Lower lobe of right lung (tissue), 2 donors: ENCODE data around the gene LRRC61. TPM values are rescaled to one million over a fixed set of nuclear protein-coding genes. Genes with fewer than 3 reads are reported as not detected.
A peak's percentile ranks its signal among the peaks of the same experiment; 100 is the strongest.

Source experiments
- ATAC-seq, 2 donors: fragments of 200-7000 bp; cut with Tn5 transposase; one replicate each; pipeline ENCODE4 v1.9.1; 2020 to 2022; ENCODE audit warnings: mild to moderate bottlenecking in 2 of 2, moderate library complexity in 2 of 2
- DNase-seq: peaks from one replicate; pipeline ENCODE4 v3.0.0-alpha.2; 2020
- H3K27ac ChIP-seq: fragments of 200-600 bp; one replicate; pipeline ENCODE4 v1.8.0; 2022
- H3K27me3 ChIP-seq: fragments of 200-600 bp; one replicate; pipeline ENCODE4 v1.8.0; 2022; ENCODE audit warnings: low read depth
- H3K36me3 ChIP-seq: fragments of 200-600 bp; one replicate; pipeline ENCODE4 v1.8.0; 2022; ENCODE audit warnings: mild to moderate bottlenecking
- H3K4me1 ChIP-seq: fragments of 200-600 bp; one replicate; pipeline ENCODE4 v1.8.0; 2022
- H3K4me3 ChIP-seq: fragments of 200-600 bp; one replicate; pipeline ENCODE4 v1.8.0; 2022; ENCODE audit warnings: mild to moderate bottlenecking
- H3K9me3 ChIP-seq: fragments of 200-600 bp; one replicate; pipeline ENCODE4 v1.8.0; 2022
- intact Hi-C: fragments of 100-400 bp; cut with DNase I; formaldehyde crosslinking; loops from one replicate; pipeline ENCODE4 v1.11.0; 2022
- total RNA-seq: library from RNA; stranded (reverse); fragmentation: NEBNext Ultra II Directional; extraction: Animal tissue kit (Norgen Biotek cat#: 25700); gene quantifications from one replicate; pipeline ENCODE4 v1.2.1, GENCODE V29; 2021
- TF ChIP-seq, protein P1 (sequence below): fragments of 200-600 bp; IDR thresholded peaks from one replicate; pipeline ENCODE4 v1.8.0; 2022; ENCODE audit warnings: antibody characterized with exemption, mild to moderate bottlenecking
- donor health status: DM: no; HTN: yes; CAD: no; lungs with severe emphysema.

LRRC61 gene
- total RNA-seq, 1 donor from 2014 or later = 16.2 TPM

DNA sequence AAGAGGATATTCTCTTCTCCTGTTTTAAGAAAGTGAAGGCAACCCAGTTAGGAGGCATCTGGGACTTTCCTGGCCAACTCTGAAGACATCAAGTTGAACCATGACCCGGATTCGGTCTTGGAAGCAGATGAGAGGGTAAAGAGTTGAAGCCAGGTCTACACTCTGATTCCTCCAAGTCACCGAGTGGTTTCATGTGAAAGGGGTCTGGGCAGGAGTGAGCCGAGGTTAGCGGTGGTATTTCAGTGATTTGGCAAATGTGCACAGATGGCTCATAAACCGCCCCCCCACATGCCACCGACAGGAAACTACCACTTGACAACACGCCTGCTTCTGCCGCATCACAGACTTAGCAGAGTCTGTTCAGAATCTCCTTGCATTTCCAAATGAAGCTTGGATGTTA, 34.1 kb downstream of the LRRC61 start:
- Histone ChIP-seq H3K4me3 (no peak overlapping the region), H3K36me3 (no peaks in the 10 kb centered on the region), H3K27ac (no peak overlapping the region), H3K27me3 (no peaks in the 10 kb centered on the region), H3K4me1 (peaks cover 6% of the 10 kb centered on the region), H3K9me3 (no peaks in the 10 kb centered on the region)
- peak in 1 of 2 donors; percentile 24 for ATAC-seq
- DNase-seq = no peak
- TF ChIP-seq, protein P1, sequence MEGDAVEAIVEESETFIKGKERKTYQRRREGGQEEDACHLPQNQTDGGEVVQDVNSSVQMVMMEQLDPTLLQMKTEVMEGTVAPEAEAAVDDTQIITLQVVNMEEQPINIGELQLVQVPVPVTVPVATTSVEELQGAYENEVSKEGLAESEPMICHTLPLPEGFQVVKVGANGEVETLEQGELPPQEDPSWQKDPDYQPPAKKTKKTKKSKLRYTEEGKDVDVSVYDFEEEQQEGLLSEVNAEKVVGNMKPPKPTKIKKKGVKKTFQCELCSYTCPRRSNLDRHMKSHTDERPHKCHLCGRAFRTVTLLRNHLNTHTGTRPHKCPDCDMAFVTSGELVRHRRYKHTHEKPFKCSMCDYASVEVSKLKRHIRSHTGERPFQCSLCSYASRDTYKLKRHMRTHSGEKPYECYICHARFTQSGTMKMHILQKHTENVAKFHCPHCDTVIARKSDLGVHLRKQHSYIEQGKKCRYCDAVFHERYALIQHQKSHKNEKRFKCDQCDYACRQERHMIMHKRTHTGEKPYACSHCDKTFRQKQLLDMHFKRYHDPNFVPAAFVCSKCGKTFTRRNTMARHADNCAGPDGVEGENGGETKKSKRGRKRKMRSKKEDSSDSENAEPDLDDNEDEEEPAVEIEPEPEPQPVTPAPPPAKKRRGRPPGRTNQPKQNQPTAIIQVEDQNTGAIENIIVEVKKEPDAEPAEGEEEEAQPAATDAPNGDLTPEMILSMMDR = no peak
- intact Hi-C loops = no loop called here

DNA sequence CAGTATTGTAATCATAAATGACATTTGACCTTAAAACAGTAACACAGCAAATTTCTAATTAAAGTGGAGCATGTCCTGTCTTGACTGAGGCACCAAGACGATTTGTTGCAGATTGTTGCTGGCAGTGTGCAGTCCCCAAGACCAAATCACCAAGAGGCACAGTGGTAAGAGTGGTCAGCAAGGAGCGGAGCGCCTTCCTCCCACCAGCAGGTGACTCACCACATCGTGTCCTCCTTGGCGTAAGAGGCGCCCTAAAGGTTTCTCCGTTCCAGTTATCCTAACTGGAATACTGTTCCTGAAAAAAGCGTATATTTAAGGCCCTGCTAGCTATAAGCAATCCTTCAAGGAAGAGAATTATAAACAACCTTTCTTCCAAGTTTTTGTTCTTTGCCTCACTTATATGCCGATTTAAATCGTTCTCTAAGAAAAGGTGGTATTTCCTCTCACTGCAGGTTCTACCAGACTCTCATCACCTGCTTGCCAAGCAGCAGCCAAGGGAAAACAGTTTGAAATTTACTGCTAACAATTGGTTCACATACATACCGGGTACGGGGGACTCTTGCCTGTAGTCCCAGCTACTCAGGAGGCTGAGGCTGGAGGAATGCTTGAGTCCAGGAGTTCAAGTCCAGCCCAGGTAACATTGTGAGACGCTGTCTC, 34.7 kb downstream of the LRRC61 start:
- no peak for ATAC-seq
- Histone ChIP-seq H3K27ac (no peak overlapping the region), H3K9me3 (no peaks in the 10 kb centered on the region), H3K27me3 (no peaks in the 10 kb centered on the region), H3K4me1 (peaks cover 6% of the 10 kb centered on the region), H3K36me3 (no peaks in the 10 kb centered on the region), H3K4me3 (no peak overlapping the region)
- intact Hi-C loops = no loop called here
- DNase-seq = no peak
- TF ChIP-seq, protein P1 = no peak

DNA sequence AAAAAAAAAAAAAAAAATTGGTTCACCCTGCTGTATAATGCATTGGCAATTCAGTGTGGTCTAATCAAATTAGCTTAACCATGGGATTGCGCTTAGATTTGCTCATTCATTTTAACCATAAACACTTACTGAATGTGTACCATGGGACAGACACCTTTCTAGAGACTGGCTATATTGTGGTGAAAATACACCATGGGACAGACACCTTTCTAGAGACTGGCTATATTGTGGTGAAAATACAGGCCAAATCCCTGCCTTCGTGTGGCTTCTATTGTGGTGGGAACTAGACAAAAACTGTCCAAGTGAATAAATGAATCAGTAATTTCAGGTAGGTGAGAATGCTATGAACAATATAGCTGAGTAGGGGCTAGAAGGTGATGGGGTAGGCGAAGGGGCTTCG, 35.3 kb downstream of the LRRC61 start:
- Histone ChIP-seq H3K36me3 (no peaks in the 10 kb centered on the region), H3K4me3 (no peak overlapping the region), H3K9me3 (no peaks in the 10 kb centered on the region), H3K4me1 (peaks cover 6% of the 10 kb centered on the region), H3K27me3 (no peaks in the 10 kb centered on the region), H3K27ac (no peak overlapping the region)
- intact Hi-C loops = no loop called here
- ATAC-seq = no peak
- TF ChIP-seq, protein P1 = no peak
- no peak for DNase-seq

DNA sequence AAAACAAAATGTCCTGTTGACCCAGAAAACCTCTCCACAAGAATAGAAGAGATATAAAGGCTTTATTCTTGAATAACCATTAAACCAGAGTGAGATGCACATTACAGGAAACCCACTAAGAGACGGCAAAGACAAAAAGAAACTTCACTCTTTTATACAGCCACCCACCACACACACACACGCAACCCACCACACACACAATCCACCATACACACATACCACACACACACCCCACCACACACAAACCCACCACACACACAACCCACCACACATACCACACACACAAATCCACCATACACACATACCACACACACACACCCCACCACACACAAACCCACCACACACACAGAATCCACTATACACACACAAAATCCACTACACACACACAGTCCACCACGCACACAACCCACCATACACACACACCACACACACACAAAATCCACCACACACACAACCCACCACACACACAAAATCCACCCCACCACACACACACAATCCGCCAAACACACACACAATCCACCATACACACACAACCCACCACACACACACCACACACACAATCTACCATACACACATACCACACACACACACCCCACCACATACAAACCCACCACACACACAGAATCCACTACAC, 36.0 kb downstream of the LRRC61 start:
- no peak overlapping the region for H3K27ac ChIP-seq
- H3K27me3 ChIP-seq = no peaks in the 10 kb centered on the region
- no peaks in the 10 kb centered on the region for H3K36me3 ChIP-seq
- DNase-seq (no peak), ATAC-seq (no peak)
- no peak overlapping the region for H3K4me3 ChIP-seq
- intact Hi-C loops = no loop called here
- no peaks in the 10 kb centered on the region for H3K9me3 ChIP-seq
- TF ChIP-seq, protein P1 = no peak
- peaks cover 6% of the 10 kb centered on the region for H3K4me1 ChIP-seq

DNA sequence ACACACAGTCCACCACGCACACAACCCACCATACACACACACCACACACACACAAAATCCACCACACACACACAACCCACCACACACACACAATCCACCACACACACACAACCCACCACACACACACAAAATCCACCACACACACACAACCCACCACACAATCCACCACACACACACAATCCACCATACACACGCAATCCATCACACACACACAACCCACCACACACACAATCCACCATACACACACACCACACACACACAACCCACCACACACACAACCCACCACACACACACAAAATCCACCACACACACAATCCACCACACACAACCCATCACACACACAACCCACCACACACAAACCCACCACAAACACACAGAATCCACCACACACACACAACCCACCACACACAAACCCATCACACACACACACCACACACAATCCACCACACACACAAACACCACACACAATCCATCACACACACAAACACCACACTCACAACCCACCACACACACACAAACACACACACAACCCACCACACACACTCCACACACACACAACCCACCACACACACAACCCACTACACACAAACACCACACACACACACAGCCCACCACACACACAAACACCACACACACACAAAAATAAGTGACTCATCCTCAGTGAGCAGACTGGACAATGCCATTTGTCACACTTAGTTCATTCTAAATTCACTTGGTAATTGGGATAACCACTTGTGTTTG, 36.6 kb downstream of the LRRC61 start:
- TF ChIP-seq, protein P1 = no peak
- H3K27me3 ChIP-seq = no peaks in the 10 kb centered on the region
- H3K36me3 ChIP-seq = no peaks in the 10 kb centered on the region
- DNase-seq = no peak
- H3K9me3 ChIP-seq = no peaks in the 10 kb centered on the region
- no peak overlapping the region for H3K4me3 ChIP-seq
- intact Hi-C loops = no loop called here
- H3K4me1 ChIP-seq = peaks cover 6% of the 10 kb centered on the region
- H3K27ac ChIP-seq = no peak overlapping the region
- no peak for ATAC-seq
